ENCODE data around the gene CXCR6. TPM values are rescaled to one million over a fixed set of nuclear protein-coding genes. Genes with fewer than 3 reads are reported as not detected.
A peak's percentile ranks its signal among the peaks of the same experiment; 100 is the strongest.

Gene CXCR6
- total and polyA plus RNA-seq, 2 of the 13 experiments (the other 11 are each of a cell fraction or from before 2014, with no cell fraction given) = not detected

DNA sequence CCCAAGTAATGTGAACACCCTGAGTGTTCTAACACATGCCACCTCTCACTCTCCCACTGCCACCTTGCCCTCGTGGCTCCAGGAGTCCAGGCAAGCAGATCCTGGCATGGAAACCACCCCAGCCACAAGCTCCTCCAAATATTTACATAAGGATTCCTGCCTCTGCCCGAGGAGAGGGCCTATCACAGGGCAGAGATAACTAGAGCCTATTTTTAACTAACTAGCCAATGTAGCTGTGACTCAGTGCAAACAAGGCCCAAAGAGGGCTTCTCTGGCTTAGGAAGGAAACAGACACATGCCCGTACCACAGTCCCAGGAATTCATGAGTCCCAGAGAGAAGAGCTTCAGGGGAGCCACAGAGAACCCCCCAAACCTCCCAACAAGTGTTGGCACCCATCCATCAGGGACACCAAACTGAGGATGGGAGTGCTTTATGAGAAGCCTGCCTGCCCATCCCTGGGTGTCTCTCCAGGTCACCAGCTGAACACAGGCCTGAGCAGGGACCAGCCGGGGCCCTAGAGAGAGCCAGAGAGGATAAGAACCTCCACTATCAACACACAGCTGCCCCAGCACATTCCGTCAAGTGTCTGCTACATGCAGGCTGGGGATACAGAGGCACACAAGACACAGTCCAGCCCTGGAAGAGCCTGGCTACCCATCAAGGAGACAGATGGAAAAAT lies 43.2 kb downstream of the CXCR6 start (continued):
- TF ChIP-seq MLX (CRISPR knock-in tag; IDR thresholded peaks at IDR 0.05) = no peak
- 0 out of 2 replicates have a peak, but pooled peaks have one; percentile 29 for TF ChIP-seq CCDC6 (CRISPR knock-in tag; IDR thresholded peaks at IDR 0.05)
- TF ChIP-seq ZMYM4 (CRISPR knock-in tag; IDR thresholded peaks at IDR 0.05) = 0 out of 2 replicates have a peak, but pooled peaks have one; percentile 37
- TF ChIP-seq CEBPB (IDR thresholded peaks at IDR 0.05; ENCODE audit: borderline replicate concordance, low read depth, low read length) = no peak
- TF ChIP-seq FOXP1 (IDR thresholded peaks at IDR 0.05) = no peak
- TF ChIP-seq FOXP1 (CRISPR knock-in tag; IDR thresholded peaks at IDR 0.05) = no peak
- no peak for TF ChIP-seq USF2 (IDR thresholded peaks at IDR 0.05; ENCODE audit: low read depth, low read length)
- no peak for TF ChIP-seq USF2 (CRISPR knock-in tag; IDR thresholded peaks at IDR 0.05; ENCODE audit: borderline replicate concordance)
- TF ChIP-seq, protein P1, sequence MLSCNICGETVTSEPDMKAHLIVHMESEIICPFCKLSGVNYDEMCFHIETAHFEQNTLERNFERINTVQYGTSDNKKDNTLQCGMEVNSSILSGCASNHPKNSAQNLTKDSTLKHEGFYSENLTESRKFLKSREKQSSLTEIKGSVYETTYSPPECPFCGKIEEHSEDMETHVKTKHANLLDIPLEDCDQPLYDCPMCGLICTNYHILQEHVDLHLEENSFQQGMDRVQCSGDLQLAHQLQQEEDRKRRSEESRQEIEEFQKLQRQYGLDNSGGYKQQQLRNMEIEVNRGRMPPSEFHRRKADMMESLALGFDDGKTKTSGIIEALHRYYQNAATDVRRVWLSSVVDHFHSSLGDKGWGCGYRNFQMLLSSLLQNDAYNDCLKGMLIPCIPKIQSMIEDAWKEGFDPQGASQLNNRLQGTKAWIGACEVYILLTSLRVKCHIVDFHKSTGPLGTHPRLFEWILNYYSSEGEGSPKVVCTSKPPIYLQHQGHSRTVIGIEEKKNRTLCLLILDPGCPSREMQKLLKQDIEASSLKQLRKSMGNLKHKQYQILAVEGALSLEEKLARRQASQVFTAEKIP (CRISPR knock-in tag; IDR thresholded peaks at IDR 0.05; ENCODE audit: borderline replicate concordance) = no peak
- TF ChIP-seq HOXD1 (CRISPR knock-in tag; IDR thresholded peaks at IDR 0.05) = no peak
- TF ChIP-seq PAX8 (CRISPR knock-in tag; IDR thresholded peaks at IDR 0.05; ENCODE audit: borderline replicate concordance) = no peak
- TF ChIP-seq, protein P2, sequence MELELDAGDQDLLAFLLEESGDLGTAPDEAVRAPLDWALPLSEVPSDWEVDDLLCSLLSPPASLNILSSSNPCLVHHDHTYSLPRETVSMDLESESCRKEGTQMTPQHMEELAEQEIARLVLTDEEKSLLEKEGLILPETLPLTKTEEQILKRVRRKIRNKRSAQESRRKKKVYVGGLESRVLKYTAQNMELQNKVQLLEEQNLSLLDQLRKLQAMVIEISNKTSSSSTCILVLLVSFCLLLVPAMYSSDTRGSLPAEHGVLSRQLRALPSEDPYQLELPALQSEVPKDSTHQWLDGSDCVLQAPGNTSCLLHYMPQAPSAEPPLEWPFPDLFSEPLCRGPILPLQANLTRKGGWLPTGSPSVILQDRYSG (CRISPR knock-in tag; IDR thresholded peaks at IDR 0.05) = no peak
- no peak for TF ChIP-seq ZBTB20 (CRISPR knock-in tag; IDR thresholded peaks at IDR 0.05; ENCODE audit: borderline replicate concordance, low read depth)
- TF ChIP-seq JARID2 (CRISPR knock-in tag; IDR thresholded peaks at IDR 0.05; ENCODE audit: insufficient replicate concordance) = no peak
- TF ChIP-seq, protein P3, sequence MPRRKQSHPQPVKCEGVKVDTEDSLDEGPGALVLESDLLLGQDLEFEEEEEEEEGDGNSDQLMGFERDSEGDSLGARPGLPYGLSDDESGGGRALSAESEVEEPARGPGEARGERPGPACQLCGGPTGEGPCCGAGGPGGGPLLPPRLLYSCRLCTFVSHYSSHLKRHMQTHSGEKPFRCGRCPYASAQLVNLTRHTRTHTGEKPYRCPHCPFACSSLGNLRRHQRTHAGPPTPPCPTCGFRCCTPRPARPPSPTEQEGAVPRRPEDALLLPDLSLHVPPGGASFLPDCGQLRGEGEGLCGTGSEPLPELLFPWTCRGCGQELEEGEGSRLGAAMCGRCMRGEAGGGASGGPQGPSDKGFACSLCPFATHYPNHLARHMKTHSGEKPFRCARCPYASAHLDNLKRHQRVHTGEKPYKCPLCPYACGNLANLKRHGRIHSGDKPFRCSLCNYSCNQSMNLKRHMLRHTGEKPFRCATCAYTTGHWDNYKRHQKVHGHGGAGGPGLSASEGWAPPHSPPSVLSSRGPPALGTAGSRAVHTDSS (CRISPR knock-in tag; conservative IDR thresholded peaks at IDR 0.05) = no peak
- TF ChIP-seq NFKB2 (CRISPR knock-in tag; IDR thresholded peaks at IDR 0.05; ENCODE audit: borderline replicate concordance) = no peak
- TF ChIP-seq ZZZ3 (CRISPR knock-in tag; IDR thresholded peaks at IDR 0.05; ENCODE audit: borderline replicate concordance) = no peak
- TF ChIP-seq ZNF136 (CRISPR knock-in tag; IDR thresholded peaks at IDR 0.05; ENCODE audit: low read depth) = no peak
- no peak for TF ChIP-seq ZSCAN30 (CRISPR knock-in tag; IDR thresholded peaks at IDR 0.05)
- TF ChIP-seq NR3C1 (CRISPR knock-in tag; IDR thresholded peaks at IDR 0.05) = no peak
- no peak for TF ChIP-seq ZNF777 (CRISPR knock-in tag; IDR thresholded peaks at IDR 0.05)
- TF ChIP-seq JUNB (CRISPR knock-in tag; IDR thresholded peaks at IDR 0.05; ENCODE audit: borderline replicate concordance) = no peak
- no peak for TF ChIP-seq GTF2F1 (IDR thresholded peaks at IDR 0.05; ENCODE audit: low read length)
- no peak for TF ChIP-seq HNRNPLL (IDR thresholded peaks at IDR 0.05; ENCODE audit: low read depth, low read length, poor library complexity, severe bottlenecking)
- TF ChIP-seq MIER2 (CRISPR knock-in tag; IDR thresholded peaks at IDR 0.05) = 0 out of 2 replicates have a peak, but pooled peaks have one; percentile 11
